ENCODE results near the gene GPR26.

The GPR26 gene

GRCh38 chr10:123649676-123650075 lies 16.5 kb upstream of the GPR26 start:
- no peak for TF ChIP-seq POLR2AphosphoS5 (IDR thresholded peaks at IDR 0.05; ENCODE audit: low read depth, low read length)
- TF ChIP-seq POLR2A (IDR thresholded peaks at IDR 0.05; ENCODE audit: low read depth, low read length), result no peak
- TF ChIP-seq TAF1 (IDR thresholded peaks at IDR 0.05; ENCODE audit: borderline replicate concordance, low read depth, low read length), result no peak
- DNase-seq (ENCODE audit: insufficient read length) (no peak), FAIRE-seq (no peak)

GRCh38 chr10:123651421-123652047 lies 14.6 kb upstream of the GPR26 start:
- FAIRE-seq (no peak), DNase-seq (ENCODE audit: insufficient read length) (no peak)
- no peak for TF ChIP-seq POLR2A (IDR thresholded peaks at IDR 0.05; ENCODE audit: low read depth, low read length)

GRCh38 chr10:123655751-123656150 lies 10.4 kb upstream of the GPR26 start:
- no peak for DNase-seq (ENCODE audit: insufficient read length)
- TF ChIP-seq TAF1 (IDR thresholded peaks at IDR 0.05; ENCODE audit: borderline replicate concordance, low read depth, low read length) (no peak), POLR2AphosphoS5 (IDR thresholded peaks at IDR 0.05; ENCODE audit: low read depth, low read length) (no peak), POLR2A (IDR thresholded peaks at IDR 0.05; ENCODE audit: low read depth, low read length) (no peak)
- FAIRE-seq, result no peak

- DNase-seq (ENCODE audit: insufficient read length) (no peak), FAIRE-seq (no peak)
- TF ChIP-seq TAF1 (IDR thresholded peaks at IDR 0.05; ENCODE audit: borderline replicate concordance, low read depth, low read length) (no peak), POLR2AphosphoS5 (IDR thresholded peaks at IDR 0.05; ENCODE audit: low read depth, low read length) (no peak), POLR2A (IDR thresholded peaks at IDR 0.05; ENCODE audit: low read depth, low read length) (no peak)
These were observed 2.6 kb upstream of the GPR26 start for GRCh38 chr10:123663522-123663921.

GRCh38 chr10:123665491-123666286 lies 466 bp upstream of the GPR26 start:
- DNase-seq (ENCODE audit: insufficient read length), result no peak
- no peak for FAIRE-seq
- TF ChIP-seq POLR2AphosphoS5 (IDR thresholded peaks at IDR 0.05; ENCODE audit: low read depth, low read length) (no peak), TAF1 (IDR thresholded peaks at IDR 0.05; ENCODE audit: borderline replicate concordance, low read depth, low read length) (no peak), POLR2A (IDR thresholded peaks at IDR 0.05; ENCODE audit: low read depth, low read length) (no peak)

- no peak for FAIRE-seq
- TF ChIP-seq TAF1 (IDR thresholded peaks at IDR 0.05; ENCODE audit: borderline replicate concordance, low read depth, low read length) (no peak), POLR2A (IDR thresholded peaks at IDR 0.05; ENCODE audit: low read depth, low read length) (no peak), POLR2AphosphoS5 (IDR thresholded peaks at IDR 0.05; ENCODE audit: low read depth, low read length) (no peak)
- DNase-seq (ENCODE audit: insufficient read length), result no peak
These were observed 3.7 kb downstream of the GPR26 start for GRCh38 chr10:123669886-123670285.

GRCh38 chr10:123673198-123673597 lies 7.0 kb downstream of the GPR26 start:
- no peak for DNase-seq (ENCODE audit: insufficient read length)
- TF ChIP-seq TAF1 (IDR thresholded peaks at IDR 0.05; ENCODE audit: borderline replicate concordance, low read depth, low read length), result no peak
- no peak for TF ChIP-seq POLR2AphosphoS5 (IDR thresholded peaks at IDR 0.05; ENCODE audit: low read depth, low read length)
- TF ChIP-seq POLR2A (IDR thresholded peaks at IDR 0.05; ENCODE audit: low read depth, low read length), result no peak
- no peak for FAIRE-seq

- DNase-seq (ENCODE audit: insufficient read length), result no peak
- no peak for TF ChIP-seq TAF1 (IDR thresholded peaks at IDR 0.05; ENCODE audit: borderline replicate concordance, low read depth, low read length)
- TF ChIP-seq POLR2AphosphoS5 (IDR thresholded peaks at IDR 0.05; ENCODE audit: low read depth, low read length), result no peak
- no peak for TF ChIP-seq POLR2A (IDR thresholded peaks at IDR 0.05; ENCODE audit: low read depth, low read length)
- no peak for FAIRE-seq
These were observed 8.6 kb downstream of the GPR26 start for GRCh38 chr10:123674741-123675140.

GRCh38 chr10:123675811-123676210 lies 9.7 kb downstream of the GPR26 start:
- no peak for DNase-seq (ENCODE audit: insufficient read length)
- TF ChIP-seq POLR2AphosphoS5 (IDR thresholded peaks at IDR 0.05; ENCODE audit: low read depth, low read length), result no peak
- TF ChIP-seq TAF1 (IDR thresholded peaks at IDR 0.05; ENCODE audit: borderline replicate concordance, low read depth, low read length), result no peak
- no peak for TF ChIP-seq POLR2A (IDR thresholded peaks at IDR 0.05; ENCODE audit: low read depth, low read length)
- no peak for FAIRE-seq

- TF ChIP-seq POLR2A (IDR thresholded peaks at IDR 0.05; ENCODE audit: low read depth, low read length) (no peak), POLR2AphosphoS5 (IDR thresholded peaks at IDR 0.05; ENCODE audit: low read depth, low read length) (no peak), TAF1 (IDR thresholded peaks at IDR 0.05; ENCODE audit: borderline replicate concordance, low read depth, low read length) (no peak)
- FAIRE-seq, result no peak
These were observed 11.4 kb downstream of the GPR26 start for GRCh38 chr10:123677556-123677955.

GRCh38 chr10:123678376-123678775 lies 12.2 kb downstream of the GPR26 start:
- no peak for FAIRE-seq

More at GRCh38 chr10:123677556-123677955, 11.4 kb downstream of the GPR26 start:
- no peak for DNase-seq (ENCODE audit: insufficient read length)

GRCh38 chr10:123681285-123681684 lies 15.1 kb downstream of the GPR26 start:
- no peak for DNase-seq (ENCODE audit: insufficient read length)
- no peak for FAIRE-seq
- TF ChIP-seq POLR2A (IDR thresholded peaks at IDR 0.05; ENCODE audit: low read depth, low read length), result no peak
- no peak for TF ChIP-seq TAF1 (IDR thresholded peaks at IDR 0.05; ENCODE audit: borderline replicate concordance, low read depth, low read length)
- no peak for TF ChIP-seq POLR2AphosphoS5 (IDR thresholded peaks at IDR 0.05; ENCODE audit: low read depth, low read length)

More at GRCh38 chr10:123678376-123678775, 12.2 kb downstream of the GPR26 start:
- TF ChIP-seq POLR2A (IDR thresholded peaks at IDR 0.05; ENCODE audit: low read depth, low read length) (no peak), POLR2AphosphoS5 (IDR thresholded peaks at IDR 0.05; ENCODE audit: low read depth, low read length) (no peak), TAF1 (IDR thresholded peaks at IDR 0.05; ENCODE audit: borderline replicate concordance, low read depth, low read length) (no peak)
- DNase-seq (ENCODE audit: insufficient read length), result no peak
